Limb (tissue), 2 donors: Measurements from ENCODE around the gene CTRB2.
"Not testable (repeated sequence)": the region's sequence is repeated elsewhere in the genome, so short reads cannot be mapped to it uniquely, and the experiment has no call there.

Experiments
- DNase-seq, 2 donors: peaks; one replicate each; pipeline ENCODE4 v3.0.0-alpha.2; 2016; ENCODE audit errors: extremely low spot score in 2 of 2

The CTRB2 gene

DNA sequence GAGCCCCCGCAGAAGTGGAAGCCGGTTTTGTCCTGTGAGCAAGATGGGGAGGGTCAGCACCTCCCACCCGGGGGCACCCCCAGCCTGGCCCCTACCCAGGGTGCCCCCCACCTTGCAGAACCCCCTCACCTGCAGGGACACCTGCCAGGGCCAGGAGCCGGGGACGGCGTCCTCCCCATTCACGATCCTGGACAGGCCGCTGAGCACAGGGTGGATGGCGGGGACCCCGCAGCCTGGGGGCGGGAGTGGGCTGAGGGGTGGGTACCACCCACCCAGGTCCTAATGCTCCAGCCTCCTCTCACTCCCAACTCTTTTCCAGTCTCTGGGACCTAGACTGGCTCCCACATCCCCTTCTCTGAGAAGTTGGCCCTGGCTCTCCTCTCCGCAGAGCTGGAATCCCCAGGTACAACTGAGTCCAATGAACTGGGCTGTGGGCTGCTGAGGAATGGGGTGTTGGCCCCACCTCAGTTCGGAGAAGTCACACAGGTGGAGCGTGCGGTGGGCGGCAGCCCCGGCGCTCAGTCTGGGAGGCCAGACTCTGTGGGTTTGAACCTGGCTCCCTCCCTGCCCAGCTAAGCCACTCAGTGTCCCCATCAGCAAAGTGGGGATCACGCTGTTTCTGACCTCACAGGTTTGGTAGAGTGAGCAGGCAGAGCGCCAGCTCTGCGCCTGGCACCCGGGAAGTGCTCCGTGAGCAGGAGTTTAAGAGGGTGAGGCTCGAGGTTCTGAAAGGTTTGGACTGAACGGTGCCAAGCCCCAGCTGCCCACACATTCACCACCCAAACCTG is 806 bp downstream of the CTRB2 start:
- DNase-seq, result not testable (repeated sequence)

GRCh38 chr16:75205438-75205837 is 1.5 kb downstream of the CTRB2 start:
- not testable (repeated sequence) for DNase-seq

GRCh38 chr16:75204905-75205304 is 2.1 kb downstream of the CTRB2 start:
- not testable (repeated sequence) for DNase-seq

GRCh38 chr16:75204410-75204758 is 2.6 kb downstream of the CTRB2 start:
- no peak for DNase-seq

DNA sequence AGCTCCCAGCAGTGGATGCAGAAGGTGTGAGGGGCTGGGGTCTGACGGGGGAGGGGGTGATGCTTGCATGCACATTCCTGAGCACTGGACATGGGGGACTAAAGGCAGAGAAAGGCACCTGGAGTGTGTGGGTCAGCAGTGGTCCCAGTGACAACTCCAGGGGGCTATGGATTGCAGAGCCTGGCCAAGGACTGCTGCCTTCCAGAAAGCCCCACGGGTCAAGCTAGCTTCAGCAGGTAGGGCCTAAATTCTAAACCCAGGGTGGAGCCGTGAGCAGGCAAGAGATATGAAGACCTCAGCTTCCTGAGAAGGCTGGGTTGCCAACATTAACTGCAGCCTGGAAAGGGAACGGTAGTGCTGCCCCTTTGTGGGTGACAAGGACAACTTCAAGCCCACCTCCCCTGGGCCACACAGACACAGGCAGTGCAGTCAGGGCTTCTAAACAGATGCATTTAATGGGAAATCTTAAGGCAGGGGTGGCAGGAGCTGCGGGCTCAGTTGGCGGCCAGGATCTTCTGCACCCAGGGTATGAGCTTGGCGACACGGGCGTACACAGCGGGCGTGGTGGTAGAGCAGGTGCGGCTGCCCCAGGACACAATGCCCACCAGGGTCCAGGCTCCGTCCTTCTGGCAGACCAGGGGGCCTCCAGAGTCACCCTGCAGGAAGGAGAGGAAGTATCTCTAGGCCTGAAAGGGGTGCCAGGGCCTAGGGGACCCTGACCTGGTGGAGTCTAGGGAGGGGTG is 3.1 kb downstream of the CTRB2 start:
- no peak for DNase-seq

DNA sequence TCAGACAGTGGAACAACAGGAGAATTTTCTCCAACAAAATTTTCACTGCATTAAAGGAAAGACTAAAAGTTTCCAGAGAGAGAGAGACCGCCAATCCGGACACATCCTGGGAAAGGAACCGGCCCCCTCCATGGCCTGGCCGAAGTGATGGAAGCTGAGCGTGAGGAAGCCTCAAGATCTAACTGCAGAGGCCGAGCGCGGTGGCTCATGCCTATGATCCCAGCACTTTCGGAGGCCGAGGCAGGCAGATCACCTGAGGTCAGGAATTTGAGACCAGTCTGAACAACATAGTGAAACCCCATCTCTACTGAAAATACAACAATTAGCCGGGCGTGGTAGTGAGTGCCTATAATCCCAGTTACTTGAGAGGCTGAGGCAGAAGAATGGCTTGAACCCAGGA is 3.9 kb downstream of the CTRB2 start:
- no peak for DNase-seq

GRCh38 chr16:75202069-75202590 is 4.8 kb downstream of the CTRB2 start:
- no peak for DNase-seq

DNA sequence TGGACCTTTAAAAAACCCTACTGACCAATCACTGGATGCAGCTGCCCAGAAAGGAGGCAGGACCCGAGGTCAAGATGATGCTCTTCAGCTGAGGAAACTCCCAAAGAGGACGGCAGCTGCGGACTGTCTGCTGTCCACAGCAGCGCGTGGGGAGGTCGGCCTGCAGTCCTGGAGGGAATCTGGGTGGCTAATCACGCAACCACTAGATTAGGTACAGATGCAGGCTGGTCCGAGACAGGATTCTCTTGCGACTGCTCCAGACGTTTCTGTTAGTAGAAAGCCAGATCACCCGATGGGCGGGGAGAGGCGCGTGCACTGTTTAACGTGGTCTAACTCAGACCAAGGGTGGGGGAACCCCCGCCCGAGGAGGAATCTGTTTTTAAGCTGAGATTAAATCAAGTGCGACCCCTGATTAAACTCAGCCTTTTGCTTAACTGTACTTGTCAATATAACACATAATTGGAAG is 8.8 kb downstream of the CTRB2 start:
- DNase-seq, result no peak

GRCh38 chr16:75197522-75198134 is 9.3 kb downstream of the CTRB2 start:
- no peak for DNase-seq

DNA sequence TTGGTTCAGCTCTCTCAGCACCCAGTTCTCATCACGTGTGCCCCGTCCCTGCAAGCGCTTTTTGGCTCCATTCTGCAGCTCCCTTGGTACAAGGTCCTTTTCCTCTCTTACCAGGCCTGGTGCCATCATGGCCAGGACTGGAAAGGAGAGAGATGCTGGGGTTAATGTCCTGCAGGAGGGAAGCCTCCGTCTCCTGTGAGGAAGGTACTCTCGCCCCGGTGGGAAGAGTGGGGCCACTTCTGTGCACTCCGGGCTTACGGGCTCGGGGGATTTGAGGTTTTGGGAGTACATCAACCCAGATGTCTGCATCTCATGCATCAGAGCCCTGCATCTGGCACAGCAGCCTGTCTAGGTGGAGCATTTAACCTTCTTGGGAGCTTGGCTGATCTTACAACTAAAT is 10.1 kb downstream of the CTRB2 start:
- no peak for DNase-seq

- no peak for DNase-seq
Measured at GRCh38 chr16:75195811-75196790, 10.9 kb downstream of the CTRB2 start.

GRCh38 chr16:75193730-75194444 is 13.1 kb downstream of the CTRB2 start:
- DNase-seq, result no peak

- no peak for DNase-seq
Measured at GRCh38 chr16:75193265-75193650, 13.7 kb downstream of the CTRB2 start.

- DNase-seq, result no peak
Measured at GRCh38 chr16:75192606-75193264, 14.2 kb downstream of the CTRB2 start.

DNA sequence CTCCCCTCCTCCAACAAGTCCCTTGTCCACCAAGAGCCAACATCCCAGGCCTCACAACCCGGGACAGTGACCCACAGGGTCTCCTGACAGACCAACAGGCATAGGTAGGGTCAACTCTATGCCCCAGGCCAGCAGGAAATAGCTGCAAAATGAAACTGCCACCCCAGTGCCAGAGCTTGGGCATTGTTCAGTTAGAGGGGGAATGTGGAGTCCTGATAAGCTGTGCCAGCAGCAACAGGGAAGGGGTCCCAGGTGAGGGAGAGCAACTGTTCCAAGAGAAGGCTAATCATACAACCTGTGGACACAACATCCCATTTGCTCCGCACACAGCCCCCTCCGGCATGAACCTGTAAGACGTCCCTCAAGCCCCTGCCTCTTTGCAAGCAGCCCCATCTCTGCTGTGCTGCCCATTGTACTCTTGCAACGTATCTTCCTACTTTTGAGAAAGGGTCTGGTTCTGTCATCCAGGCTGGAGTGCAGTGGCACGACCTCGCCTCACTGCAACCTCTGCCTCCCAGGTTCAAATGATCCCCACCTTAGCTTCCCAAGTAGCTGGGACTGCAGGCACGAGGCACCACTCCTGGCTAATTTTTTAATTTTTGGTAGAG is 17.2 kb downstream of the CTRB2 start:
- no peak for DNase-seq

DNA sequence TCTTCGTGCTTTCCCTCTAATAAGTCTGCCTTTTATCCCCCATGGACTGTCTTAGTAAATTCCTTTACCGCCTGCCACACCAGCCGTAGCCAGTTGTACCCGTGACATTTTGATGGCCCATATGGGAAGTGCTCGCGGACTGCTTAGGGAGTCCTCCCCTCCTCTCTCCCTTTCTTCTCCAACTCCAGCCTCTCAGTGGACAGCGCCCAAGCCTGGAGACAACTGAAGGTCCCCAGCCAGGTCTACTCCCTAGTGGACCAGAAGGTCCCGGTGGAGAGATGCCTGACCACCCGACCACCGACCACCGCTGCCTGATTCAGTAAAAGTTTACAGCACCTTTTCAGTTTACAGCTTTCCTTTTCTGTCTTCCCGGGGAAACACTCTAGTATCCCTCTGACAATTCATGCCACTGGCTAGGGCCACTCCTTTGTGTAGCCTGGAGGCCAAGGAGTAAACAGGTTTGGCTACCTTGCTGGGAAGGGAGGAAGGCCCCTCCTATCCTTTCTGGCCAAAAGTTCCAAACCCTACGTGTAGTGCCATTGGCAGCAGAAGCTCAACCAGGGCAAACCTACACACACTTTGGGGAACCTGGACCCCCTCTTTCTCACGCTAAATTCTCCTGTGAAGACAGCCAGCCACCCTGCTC is 18.0 kb downstream of the CTRB2 start:
- no peak for DNase-seq

DNA sequence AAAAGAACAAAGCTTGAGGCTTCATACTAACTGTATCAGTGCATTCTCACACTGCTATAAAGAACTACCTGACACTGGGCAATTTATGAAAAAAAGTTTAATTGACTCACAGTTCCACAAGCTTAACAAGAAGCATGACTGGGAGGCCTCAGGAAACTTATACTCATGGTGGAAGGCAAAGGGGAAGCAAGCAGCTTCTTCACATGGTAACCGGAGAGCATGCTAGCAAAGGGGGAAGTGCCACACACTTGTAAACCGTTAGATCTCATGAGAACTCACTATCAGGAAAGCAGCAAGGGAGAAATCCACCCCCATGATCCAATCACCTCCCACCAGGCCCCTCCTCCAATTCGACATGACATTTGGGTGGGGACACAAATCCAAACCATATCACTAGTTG is 25.3 kb downstream of the CTRB2 start:
- DNase-seq, result no peak

GRCh38 chr16:75179208-75179607 is 27.8 kb downstream of the CTRB2 start:
- no peak for DNase-seq

DNA sequence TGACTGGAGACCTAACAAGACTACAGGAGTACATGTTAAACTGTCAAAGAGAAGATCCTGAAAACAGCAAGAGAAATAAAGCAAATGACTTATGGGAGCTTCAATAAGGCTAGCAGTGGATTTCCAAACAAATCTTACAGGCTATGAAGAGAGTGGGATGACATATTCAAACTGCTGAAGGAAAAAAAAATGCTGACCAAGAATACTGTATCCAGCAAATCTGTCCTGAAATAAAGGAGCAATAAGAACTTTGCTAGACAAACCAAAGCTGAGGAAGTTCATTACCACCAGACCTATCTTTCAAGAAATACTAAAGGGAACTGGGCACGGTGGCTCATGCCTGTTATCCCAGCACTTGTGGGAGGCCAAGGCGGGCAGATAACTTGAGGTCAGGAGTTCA is 30.0 kb downstream of the CTRB2 start:
- DNase-seq, result no peak
